Muscle of arm (tissue), 12 donors: ENCODE data around the gene TADA2B. TPM values are rescaled to one million over a fixed set of nuclear protein-coding genes. Genes with fewer than 3 reads are reported as not detected.

Experiments used
- DNase-seq: peaks from one replicate; pipeline ENCODE4 v3.0.0-alpha.2; 2013
- polyA plus RNA-seq, 12 donors: library from polyadenylated mRNA; unstranded; fragments of 120-200 nt; gene quantifications; one replicate each; pipeline ENCODE4 v1.2.1, GENCODE V29; 2013; ENCODE audit not compliant: insufficient read length in 12 of 12

Gene TADA2B
- polyA plus RNA-seq, 12 donors = 14.0 to 27.5 (median 18.8) TPM; not detected in 1

DNA sequence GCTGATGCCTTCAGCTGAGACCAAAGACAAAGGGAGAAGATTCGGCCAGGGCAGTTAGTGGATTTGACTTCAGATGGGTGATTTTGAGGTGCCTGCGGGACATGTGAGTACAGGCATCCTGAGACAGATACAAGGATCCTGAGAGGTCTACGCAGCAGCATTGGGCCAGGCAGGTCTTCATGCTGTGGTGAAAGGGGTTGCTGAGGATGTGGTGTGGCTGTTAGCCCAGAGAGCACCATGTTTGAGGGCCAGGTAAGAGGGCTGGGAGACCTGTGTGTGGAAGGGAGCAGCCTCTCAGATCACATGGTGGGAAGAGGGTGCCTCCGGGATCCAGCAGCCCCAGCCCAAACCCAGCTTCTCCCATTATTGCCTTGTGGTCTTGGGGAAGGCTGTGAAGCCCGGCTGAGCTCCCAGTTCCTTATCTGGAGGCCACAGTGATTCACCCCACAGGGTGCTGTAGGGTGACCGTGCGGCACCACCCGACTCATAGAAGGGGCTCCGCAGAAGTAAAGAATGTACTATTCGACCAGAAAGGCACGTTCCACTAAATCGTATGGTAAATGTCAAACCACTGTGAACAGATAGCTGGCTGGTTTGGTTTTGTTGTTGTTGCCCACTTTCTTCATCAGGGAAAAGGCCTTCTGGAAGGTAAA lies 27.7 kb upstream of the TADA2B start:
- DNase-seq = no peak

DNA sequence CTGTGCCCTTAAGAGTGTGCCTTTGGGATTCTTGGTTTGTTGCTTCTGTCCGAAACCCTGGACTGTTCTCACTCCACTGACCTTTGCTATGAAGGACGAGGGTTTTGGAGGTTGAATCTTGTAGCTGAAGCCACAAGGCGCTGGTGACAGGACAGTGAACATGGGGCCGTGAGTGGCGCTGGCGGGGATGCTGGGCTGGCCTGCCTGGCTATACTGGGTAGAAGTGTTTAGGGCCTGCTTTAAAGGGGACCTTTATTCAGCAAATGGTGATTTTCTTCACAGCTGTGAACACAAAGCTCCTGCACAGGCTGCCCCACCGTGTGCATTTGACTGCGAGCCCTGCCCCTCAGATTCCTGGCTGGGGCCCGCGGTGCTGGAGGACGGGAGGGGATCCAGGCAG lies 27.1 kb upstream of the TADA2B start:
- no peak for DNase-seq

DNA sequence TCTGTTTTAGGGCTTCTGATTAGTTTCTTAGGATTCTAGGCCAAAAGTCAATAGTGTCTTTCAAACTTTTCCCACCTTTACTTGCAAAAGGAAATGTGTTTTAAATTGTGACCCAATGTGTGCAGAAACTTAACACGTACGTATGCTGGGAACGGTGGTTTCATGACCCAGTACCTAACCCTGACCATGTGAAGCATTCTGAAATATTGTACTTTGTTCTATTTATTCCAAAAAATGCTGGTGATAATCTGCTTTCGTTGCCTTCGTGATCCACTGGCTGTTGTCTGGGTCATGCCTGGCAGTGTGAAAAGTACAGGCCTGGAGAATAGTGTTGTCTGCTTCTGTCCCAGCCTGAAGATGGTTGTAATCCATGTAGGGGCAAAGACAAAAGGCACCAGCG lies 26.7 kb upstream of the TADA2B start:
- no peak for DNase-seq

DNA sequence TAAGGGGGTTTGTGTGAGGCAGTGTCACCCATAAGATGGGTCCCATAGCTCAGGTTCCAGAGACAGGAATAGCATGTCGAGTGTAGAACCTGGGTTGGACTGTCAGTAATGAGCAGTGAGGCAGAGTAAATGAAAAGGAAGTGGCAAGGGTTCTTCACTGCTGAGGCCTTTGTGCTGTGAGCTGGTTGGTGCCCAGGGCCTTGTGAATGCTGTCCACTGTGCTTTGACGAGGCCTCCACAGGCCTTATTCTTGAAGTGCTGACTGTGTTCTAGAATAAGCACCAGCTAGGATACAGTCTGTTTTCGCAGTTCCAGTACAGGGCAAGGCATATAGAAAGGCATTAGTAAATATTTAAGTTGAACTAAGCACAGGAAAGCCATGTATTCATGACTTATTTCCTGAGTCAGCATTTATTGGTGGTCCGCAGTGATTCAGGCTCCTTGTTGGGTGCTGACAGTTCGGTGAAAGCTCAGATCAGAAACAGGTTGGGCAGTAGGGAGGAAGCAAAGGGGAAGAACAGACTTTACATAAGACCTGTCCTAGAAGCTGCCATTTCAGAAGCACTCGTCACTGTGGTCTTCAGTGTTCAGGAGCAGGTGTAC lies 25.6 kb upstream of the TADA2B start:
- DNase-seq = no peak

DNA sequence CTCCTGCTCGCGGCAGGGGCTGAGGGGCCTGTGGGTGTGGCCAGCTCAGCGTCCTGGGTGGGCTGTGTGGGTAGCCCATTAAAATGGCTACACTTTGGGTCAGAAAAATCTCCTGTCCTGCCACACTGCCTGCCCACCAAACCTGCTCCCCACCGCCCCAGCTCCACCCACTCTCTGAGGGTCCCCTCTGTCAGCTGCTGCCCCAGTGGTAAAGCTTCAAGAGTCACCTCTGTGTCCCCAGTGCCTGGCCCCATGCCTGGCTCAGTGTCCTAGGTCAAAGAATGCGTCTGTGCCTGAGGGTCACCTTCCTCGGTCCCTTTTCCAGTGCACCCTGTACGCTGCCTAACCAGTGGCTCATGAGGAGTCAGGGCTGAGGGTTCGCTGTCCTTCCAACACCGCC lies 24.9 kb upstream of the TADA2B start:
- DNase-seq = no peak

DNA sequence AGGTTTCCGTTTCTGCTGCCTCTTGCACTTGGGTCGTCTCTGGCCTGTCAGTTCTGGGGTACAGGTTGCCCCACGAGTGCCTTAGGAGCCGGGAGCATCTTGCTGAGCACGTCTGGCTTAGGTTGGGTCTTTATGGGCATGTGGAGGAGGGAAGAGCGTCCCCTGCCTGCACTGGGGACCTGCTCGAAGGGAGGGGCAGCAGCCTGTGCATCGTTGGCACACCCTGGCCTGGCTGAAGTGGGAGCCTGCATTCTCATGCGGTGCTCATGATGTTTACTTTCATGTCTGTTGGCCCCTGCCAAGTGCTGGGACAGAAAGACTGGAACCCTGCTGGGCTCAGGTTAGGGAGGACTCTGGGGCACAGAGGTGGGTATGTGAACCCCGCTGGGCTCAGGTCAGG lies 23.8 kb upstream of the TADA2B start:
- DNase-seq = no peak

DNA sequence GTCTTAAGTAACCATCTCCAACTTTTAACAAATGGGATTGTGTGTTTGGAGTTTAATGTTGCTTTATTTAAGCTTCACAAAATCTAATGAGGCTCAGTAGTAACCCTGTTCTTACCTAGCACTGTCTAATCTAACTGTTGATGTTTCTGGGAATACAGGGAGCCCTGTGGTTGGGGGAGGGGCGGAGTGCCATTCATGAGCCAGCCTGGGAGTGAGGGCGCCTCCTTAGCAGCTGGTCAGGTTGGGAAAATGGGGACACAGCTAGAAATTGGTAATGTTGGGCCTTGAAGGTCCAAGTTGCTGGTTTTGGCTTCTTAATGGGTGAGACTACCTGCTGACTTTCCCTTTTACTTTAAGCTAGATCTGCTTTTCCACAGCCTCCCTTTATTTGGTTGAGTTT lies 22.9 kb upstream of the TADA2B start:
- no peak for DNase-seq

DNA sequence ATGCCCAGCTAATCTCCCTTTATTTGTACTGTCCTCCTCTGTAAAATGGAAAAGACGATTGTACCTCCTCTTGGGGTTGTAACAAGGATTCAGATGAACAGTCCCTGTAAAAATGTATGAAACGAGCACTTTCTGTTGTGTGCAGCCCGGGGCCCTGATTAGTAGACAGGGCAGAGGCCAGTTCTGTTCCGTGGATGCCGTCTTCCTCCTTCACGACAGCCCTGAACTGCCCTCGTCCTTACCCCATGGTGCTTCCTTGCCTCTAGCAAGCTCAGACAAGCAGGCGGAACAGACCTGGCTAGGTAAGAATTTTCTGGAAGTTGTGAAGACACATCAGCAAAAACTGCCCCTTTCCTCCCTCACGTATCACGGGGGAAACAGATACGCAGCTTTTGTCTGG lies 22.3 kb upstream of the TADA2B start:
- DNase-seq = no peak

DNA sequence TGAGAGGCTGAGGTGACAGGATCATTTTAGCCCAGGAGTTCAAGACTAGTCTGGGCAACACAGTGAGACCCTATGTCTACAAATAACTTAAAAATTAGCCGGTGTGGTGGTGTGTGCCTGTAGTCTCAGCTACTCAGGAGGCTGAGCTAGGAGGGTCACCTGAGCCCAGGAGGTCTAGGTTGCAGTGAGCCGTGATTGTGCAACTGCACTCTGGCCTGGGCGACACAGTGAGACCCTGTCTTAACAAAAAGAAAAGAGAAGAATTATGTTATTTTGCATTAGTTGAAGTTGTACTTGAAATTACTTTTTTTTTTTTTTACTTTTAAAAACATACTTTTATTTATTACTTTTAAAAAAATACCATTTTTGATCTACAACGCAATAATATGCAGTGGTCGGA lies 21.8 kb upstream of the TADA2B start:
- no peak for DNase-seq

DNA sequence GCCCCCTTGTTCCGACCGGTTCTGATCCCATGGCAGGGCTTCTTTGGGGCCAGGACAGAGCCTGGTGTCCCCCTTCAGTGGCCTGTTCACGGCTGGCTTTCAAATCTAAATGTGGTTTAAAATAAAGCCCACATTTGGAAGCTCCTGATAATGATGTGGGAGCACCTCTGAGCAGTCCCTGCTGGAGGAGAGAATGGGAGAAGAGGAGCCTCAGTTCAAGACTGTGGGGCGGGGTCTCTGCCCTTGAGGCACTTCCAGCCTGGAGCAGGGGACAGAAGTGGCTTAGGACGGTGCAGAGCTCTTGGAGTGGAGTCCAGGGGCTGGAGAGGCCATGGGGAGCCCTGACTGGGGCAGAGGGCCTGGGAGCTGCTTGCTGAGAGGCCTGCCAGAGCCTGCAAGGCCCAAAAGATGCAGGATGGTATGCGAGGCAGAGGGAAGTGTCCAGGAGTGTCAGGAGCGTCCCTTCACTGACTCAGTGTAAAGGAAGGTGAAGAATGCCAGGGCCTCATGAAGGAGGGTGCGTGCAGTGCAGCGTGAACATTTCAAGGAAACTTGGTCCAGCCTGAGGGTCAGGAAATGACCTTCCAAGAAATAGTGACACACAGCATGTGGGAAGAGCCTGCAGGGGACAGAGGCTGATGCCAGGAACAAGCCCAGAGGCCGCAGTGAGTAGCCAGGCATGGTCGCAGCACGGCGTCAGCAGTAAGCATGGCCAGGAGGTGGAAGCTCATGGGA lies 21.1 kb upstream of the TADA2B start:
- no peak for DNase-seq

DNA sequence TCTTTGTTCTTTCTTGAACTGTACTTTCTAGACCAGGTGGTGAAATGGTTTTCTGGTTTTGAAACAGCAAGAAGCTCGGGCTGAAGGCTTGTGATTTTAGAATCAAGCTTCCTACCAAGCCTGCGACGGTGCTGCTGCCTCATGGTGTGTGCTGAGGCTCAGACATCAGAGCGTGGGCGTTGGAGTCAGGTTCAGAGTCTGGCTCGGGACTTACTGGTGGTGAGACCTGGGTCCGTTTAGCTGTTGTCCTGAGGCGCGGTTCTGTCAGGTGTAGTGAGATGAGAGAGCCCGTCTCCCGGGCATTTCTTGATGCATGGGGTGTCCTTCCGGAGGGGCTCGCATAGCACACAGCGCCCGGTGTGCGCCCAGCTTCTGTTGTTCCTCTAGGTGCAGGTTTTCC lies 19.7 kb upstream of the TADA2B start:
- DNase-seq = no peak

DNA sequence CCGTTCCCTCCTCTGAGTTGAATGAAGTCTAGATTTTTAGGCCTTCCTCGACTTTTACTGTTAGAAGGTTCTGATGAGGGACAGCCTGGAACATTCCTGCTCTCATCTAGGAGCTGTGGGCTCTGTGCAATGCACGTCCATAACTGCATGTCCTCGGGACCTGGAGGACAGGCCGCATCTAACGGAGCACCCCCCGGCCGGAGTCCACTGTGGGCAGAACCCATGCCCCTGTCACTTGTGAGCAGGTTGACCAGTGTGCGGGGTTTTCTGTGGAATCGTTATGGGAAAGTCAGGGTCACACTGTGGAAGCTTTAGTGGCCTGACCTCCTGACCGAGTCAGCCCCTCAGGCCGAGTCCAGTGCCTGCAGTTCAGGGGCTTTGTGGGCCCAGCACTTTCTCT lies 19.3 kb upstream of the TADA2B start:
- no peak for DNase-seq

DNA sequence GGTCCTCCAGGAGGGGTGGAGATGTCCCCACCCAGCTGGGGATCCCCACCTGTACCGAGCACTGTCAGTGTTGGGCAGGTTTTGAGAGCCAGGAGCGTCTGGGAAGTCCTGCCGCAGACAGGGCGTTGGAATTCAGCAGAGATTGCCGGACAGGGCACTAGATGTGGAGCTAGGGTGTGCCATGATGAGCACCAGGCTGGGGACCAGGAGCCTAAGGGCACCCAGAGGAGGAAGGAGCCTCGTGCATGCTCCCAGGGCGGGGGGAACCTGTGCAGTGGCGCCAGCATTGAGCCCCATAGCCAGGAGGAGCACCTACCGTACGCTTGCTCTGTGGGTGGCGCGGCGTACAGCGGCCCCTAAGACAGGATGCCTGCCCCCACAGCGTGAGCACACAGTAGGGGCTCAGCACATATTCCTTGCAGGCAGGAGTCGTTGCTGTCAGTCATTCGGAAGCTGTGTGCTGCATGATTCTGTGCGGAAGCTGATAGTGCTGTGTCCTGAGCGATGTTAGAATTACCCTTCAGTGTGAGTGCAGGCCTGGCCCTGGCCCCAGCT lies 18.8 kb upstream of the TADA2B start:
- no peak for DNase-seq

DNA sequence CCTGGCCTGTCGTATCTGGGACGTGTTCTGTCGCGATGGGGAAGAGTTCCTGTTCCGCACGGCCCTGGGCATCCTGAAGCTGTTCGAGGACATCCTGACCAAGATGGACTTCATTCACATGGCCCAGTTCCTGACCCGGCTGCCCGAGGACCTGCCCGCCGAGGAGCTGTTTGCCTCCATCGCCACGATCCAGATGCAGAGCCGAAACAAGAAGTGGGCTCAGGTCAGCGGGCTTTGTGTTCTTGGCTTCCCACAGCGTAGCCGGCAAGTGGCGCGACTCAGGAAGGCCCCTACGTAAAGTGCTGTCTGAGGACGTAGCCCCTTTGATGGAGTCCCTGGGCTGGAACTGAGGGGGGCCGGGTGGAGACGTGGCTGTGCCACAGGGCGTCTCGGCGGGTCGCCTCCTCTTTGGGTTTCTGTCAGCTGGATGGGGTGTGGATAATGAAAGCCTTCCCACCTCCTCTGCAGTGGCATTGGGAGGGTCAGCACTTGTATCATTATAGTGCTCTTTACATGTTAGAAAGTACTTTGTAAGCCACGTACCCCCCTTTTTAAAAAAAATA lies 18.1 kb upstream of the TADA2B start:
- no peak for DNase-seq

DNA sequence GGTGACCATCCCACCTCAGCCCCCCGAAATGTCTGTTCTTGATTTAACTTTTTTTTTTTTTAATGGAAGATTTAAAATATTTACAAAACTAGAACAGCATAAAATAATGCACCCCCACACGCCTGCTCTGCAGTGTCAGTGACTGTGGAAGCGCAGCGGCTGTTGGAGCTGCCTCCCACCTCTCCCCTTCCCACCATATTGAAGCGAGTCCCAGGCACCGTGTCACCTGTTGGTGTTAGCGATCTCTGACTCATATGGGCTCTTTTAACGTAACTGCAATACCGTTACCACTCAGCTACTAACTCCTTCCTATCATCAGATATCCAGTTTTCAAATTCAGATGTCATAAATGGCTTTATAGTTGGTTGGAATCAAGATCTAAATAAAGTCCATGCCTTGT lies 17.1 kb upstream of the TADA2B start:
- DNase-seq = no peak

DNA sequence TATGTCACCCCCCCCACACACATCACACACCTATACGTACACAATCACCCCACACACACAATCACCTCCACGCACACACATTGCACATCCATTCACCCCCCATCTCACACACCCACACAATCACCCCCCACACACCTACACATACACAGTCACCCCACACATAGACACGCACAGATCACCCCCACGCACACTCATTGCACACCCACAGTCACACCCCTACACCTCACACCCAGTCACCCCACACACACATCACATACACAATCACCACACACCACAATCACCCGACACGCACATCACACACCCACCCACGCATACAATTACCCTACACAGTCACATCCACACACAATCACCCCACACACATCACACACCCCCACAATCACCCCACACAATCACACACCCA lies 15.9 kb upstream of the TADA2B start:
- no peak for DNase-seq

DNA sequence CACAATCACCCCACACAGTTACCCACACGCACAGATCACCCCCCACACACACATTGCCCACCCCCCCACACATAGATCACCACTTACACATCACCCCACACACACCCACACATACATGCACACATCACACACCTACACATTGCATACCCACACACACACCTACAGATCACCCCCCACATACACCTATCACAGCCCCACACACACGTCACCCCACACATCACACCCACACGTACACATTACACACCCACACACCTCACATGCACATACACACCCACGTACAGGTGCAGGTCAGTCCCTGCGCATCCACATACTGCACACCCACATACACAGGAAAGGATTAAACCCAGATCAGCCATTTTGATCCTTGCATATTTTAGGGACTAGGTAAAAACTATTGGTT lies 15.3 kb upstream of the TADA2B start:
- no peak for DNase-seq

DNA sequence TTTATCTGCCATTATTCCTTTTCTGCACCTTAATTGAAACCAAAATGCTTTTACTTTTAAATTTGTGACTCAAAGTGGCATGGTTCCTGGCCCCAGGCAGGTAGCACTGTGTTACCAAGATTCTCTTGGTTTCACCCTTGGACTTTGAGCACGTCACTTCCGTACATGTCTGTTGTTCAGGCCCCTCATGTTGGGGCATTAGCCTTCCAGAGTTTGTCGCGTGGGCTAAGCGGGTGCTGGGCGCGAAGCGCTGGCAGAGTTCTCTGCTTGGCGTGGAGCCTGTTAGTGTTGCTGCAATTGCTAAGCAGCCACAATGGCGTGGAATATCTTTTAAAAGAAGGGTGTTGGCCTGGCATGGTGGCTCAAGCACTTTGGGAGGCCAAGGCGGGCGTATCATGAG lies 14.0 kb upstream of the TADA2B start:
- no peak for DNase-seq

DNA sequence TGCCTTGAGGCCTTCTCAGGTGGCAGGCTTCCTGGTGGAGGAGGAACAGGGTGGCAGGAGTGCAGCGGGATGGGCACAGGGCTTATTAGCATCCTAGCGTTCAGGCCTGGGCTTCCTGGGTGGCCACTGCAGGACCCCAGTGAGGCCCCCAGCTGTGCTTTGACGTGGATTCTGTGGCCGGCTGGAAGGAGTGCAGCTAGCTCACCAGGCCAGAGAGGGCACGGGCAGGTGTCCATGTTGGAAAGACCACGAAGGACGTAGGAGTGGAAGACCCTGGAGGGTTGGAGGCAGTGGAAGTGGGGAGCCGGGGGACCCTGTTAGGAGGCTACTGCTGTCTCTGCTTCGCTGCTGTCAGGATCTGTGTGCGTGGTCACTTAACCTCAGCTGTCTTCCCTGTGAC lies 13.3 kb upstream of the TADA2B start:
- no peak for DNase-seq

DNA sequence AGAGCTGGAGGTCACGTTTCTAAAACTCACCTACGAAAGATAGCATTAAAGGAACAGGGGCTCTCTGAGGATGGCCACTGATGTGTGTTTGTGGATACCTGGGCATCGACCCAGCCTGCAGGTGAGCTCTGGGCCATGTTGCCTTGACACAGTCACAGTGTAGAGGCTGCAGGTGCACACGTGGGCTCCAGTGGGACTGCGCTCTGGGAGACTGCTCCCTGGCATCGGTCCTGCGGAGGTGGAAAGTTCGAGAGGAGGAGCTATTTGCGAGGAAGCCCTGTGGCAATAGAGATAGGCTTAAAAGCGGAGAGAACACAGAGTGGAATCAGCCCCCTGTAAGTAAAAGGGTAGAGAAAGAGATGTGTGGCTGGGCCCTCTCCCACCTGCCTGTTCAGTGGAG lies 12.3 kb upstream of the TADA2B start:
- no peak for DNase-seq

DNA sequence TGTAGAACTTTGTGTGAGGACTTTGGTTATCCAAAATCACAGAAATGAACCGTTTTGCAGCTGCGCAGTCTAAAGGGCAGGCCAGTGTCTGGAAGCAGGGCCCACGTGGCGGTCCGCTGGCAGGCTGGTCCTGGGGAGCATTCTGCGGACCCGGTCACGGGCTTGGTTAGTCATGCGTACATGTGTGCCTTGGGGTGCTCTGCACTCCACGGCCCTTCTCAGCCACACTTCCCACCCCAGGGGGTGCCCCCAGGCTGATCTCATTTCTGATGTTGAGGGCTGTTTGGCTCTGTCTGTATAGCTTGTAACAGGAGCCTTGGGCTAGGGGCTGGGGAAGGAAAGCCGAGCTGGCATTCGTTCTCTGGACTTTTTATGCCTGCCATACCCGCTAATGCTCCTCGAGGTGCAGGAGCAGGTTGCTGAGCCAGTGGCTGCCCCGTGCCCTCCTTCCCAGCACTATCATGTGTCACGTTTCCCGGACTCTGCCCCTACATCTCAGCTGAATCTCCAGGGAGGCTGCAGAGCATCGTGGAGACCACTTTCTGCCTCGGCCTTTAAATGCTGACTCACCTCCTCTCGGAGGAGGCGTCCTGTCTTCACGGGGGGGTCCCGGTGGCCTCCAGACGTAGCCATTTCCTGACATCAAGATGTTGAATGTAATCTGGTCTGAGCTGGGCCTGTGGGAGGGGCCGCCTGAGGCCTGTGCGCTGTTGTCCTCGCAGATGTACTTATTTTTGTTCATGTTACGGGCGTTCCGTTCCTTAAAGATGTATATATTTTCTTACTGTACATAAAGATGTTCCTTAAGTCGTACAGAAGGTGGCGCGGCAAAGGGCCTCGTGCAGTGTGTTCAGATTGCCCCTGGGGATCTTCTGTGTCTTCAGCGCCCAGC lies 11.4 kb upstream of the TADA2B start:
- DNase-seq = no peak

DNA sequence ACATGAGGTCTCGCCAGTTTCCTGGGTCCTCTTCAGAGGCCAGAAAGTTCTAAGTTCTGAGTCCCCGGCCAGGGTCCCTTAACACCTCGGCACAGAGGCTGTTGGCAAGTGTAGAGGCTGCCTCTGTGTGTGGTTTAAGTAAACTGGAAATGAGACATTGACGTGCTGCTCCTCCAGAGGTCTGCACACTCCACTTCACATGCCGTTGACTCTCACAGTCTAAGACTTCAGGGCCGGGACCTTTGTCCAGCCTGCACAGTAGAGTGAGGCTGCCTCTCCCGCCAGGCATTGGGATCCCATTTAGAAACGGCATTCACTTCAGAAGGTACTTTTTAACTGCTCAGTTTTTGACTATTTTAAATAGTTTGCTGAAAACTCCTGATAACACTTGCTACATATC lies 10.6 kb upstream of the TADA2B start:
- DNase-seq = no peak
